Panc1 (cell line): ENCODE results near the gene ARHGEF3. TPM values are rescaled to one million over a fixed set of nuclear protein-coding genes. Genes with fewer than 3 reads are reported as not detected.

Source experiments
- ATAC-seq: fragments of 200-7000 bp; cut with Tn5 transposase; 2 replicates; pipeline ENCODE4 v1.9.1; 2020; ENCODE audit warnings: mild to moderate bottlenecking, moderate library complexity
- BruUV-seq: library from RNA; stranded (reverse); fragments of 400-500 nt; replicated peaks from 2 replicates; lab custom pipeline; 2021; lab: Mats Ljungman, UMichigan
- CTCF ChIA-PET: fragments of 300-600 bp; sonication (Branson Sonifier 250); formaldehyde crosslinking; loops from one replicate; lab custom pipeline; 2022; ENCODE audit warnings: antibody characterized with exemption; lab: Charles Lee
- POLR2A ChIA-PET: fragments of 300-600 bp; sonication (Branson Sonifier 250); formaldehyde crosslinking; loops from one replicate; lab custom pipeline; 2022; ENCODE audit warnings: antibody characterized with exemption; lab: Charles Lee
- DNase-seq: peaks from one replicate; pipeline ENCODE4 v3.0.0-alpha.2; 2010; ENCODE audit warnings: low read depth, low spot score
- H3K27ac ChIP-seq: 2 replicates; pipeline ENCODE4 v1.5.1; 2011; ENCODE audit warnings: mild to moderate bottlenecking, low read length, inconsistent platforms
- H3K27me3 ChIP-seq: fragments of 200-500 bp; sonication (Bioruptor generic); 2 replicates; pipeline ENCODE4 v1.6.0; 2014; ENCODE audit warnings: low read length, inconsistent platforms; ENCODE audit not compliant: control insufficient read depth, insufficient read depth
- H3K36me3 ChIP-seq: fragments of 200-500 bp; sonication (Bioruptor generic); 2 replicates; pipeline ENCODE4 v1.5.1; 2014; ENCODE audit warnings: inconsistent platforms, mild to moderate bottlenecking, low read length, moderate library complexity; ENCODE audit not compliant: control insufficient read depth, insufficient read depth
- H3K4me1 ChIP-seq: 2 replicates; pipeline ENCODE4 v1.5.1; 2011; ENCODE audit warnings: inconsistent platforms, mild to moderate bottlenecking, low read length, moderate library complexity; ENCODE audit not compliant: control insufficient read depth, insufficient read depth
- H3K4me3 ChIP-seq, 2 experiments: 2 replicates each; pipeline ENCODE4 v1.5.1; 2011 to 2012; ENCODE audit warnings: low read depth in 2 of 2, low read length in 2 of 2, mild to moderate bottlenecking in 2 of 2, inconsistent platforms in 1 of 2, moderate library complexity in 1 of 2
- H3K9me3 ChIP-seq: fragments of 200-500 bp; sonication (Bioruptor generic); 2 replicates; pipeline ENCODE4 v1.5.1; 2014; ENCODE audit warnings: low read depth, mild to moderate bottlenecking, inconsistent platforms, low read length, moderate library complexity; ENCODE audit not compliant: control insufficient read depth, insufficient read depth
- POLR2AphosphoS5 ChIP-seq: IDR thresholded peaks from 2 replicates; pipeline ENCODE4 v1.6.1; 2012; ENCODE audit warnings: mild to moderate bottlenecking, low read depth, low read length, moderate library complexity
- SIN3A ChIP-seq: IDR thresholded peaks from 2 replicates; pipeline ENCODE4 v1.6.1; 2012; ENCODE audit warnings: low read depth, mild to moderate bottlenecking, low read length, moderate library complexity, borderline replicate concordance; ENCODE audit not compliant: insufficient read depth
- TCF7L2 ChIP-seq: IDR thresholded peaks from 2 replicates; pipeline ENCODE4 v1.6.1; 2011; ENCODE audit warnings: mild to moderate bottlenecking, low read depth, low read length, inconsistent platforms
- in situ Hi-C: cut with HindIII; loops from 2 replicates; pipeline ENCODE4 v1.10.0; 2016; ENCODE audit warnings: low sequenced_read_pairs, low pct_unique_long_range_greater_than_20kb
- intact Hi-C: fragments of 100-400 bp; cut with micrococcal nuclease; formaldehyde crosslinking; loops from one replicate; pipeline ENCODE4 v1.10.0; 2022; ENCODE audit not compliant: unreplicated experiment
- total RNA-seq: library from RNA; stranded (reverse); gene quantifications from one replicate; pipeline ENCODE4 v1.2.1, GENCODE V29; 2021; ENCODE audit not compliant: unreplicated experiment
- TF ChIP-seq, protein P1 (sequence below): fragments of 450-650 bp; IDR thresholded peaks from 2 replicates; pipeline ENCODE4 v1.5.1; 2017; ENCODE audit warnings: mild to moderate bottlenecking
- TF ChIP-seq, protein P2 (sequence below), 2 experiments: IDR thresholded peaks; 2 replicates each; pipeline ENCODE4 v1.6.1; 2011 to 2012; ENCODE audit warnings: low read depth in 2 of 2, control low read depth in 1 of 2, low read length in 1 of 2, mild to moderate bottlenecking in 1 of 2, moderate library complexity in 1 of 2; ENCODE audit not compliant: insufficient read depth in 1 of 2

The ARHGEF3 gene
- total RNA-seq, 1 experiment from 2014 or later = 19.8 TPM

DNA sequence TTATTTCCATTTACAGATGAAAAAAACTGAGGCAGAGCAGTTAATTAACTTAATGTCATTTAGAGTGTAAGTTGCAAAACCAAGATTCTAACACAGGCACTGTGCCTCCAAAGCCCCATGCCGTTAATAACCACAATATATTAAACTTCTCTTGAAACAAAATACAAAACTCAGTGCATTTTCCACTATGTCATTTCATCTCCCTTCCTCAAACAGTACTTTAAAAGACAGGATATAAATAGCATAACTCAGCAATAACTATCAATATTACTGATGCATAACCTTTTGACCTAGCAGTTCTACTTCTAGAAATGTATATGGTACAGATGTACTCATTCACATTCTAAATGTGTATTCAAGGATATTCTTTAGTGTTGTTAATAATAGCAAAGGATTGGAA, 113.6 kb downstream of the ARHGEF3 start:
- in situ Hi-C loops (no loop called here), intact Hi-C loops (no loop called here)
- DNase-seq (no peak), ATAC-seq (no peak)
- no peaks in the 10 kb centered on the region for H3K27me3 ChIP-seq
- ChIA-PET CTCF (no interaction called here), POLR2A (no interaction called here)
- H3K9me3 ChIP-seq = no peaks in the 10 kb centered on the region
- TF ChIP-seq TCF7L2 (no peak), SIN3A (no peak)
- TF ChIP-seq, protein P1, sequence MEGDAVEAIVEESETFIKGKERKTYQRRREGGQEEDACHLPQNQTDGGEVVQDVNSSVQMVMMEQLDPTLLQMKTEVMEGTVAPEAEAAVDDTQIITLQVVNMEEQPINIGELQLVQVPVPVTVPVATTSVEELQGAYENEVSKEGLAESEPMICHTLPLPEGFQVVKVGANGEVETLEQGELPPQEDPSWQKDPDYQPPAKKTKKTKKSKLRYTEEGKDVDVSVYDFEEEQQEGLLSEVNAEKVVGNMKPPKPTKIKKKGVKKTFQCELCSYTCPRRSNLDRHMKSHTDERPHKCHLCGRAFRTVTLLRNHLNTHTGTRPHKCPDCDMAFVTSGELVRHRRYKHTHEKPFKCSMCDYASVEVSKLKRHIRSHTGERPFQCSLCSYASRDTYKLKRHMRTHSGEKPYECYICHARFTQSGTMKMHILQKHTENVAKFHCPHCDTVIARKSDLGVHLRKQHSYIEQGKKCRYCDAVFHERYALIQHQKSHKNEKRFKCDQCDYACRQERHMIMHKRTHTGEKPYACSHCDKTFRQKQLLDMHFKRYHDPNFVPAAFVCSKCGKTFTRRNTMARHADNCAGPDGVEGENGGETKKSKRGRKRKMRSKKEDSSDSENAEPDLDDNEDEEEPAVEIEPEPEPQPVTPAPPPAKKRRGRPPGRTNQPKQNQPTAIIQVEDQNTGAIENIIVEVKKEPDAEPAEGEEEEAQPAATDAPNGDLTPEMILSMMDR = no peak
- TF ChIP-seq, protein P2, sequence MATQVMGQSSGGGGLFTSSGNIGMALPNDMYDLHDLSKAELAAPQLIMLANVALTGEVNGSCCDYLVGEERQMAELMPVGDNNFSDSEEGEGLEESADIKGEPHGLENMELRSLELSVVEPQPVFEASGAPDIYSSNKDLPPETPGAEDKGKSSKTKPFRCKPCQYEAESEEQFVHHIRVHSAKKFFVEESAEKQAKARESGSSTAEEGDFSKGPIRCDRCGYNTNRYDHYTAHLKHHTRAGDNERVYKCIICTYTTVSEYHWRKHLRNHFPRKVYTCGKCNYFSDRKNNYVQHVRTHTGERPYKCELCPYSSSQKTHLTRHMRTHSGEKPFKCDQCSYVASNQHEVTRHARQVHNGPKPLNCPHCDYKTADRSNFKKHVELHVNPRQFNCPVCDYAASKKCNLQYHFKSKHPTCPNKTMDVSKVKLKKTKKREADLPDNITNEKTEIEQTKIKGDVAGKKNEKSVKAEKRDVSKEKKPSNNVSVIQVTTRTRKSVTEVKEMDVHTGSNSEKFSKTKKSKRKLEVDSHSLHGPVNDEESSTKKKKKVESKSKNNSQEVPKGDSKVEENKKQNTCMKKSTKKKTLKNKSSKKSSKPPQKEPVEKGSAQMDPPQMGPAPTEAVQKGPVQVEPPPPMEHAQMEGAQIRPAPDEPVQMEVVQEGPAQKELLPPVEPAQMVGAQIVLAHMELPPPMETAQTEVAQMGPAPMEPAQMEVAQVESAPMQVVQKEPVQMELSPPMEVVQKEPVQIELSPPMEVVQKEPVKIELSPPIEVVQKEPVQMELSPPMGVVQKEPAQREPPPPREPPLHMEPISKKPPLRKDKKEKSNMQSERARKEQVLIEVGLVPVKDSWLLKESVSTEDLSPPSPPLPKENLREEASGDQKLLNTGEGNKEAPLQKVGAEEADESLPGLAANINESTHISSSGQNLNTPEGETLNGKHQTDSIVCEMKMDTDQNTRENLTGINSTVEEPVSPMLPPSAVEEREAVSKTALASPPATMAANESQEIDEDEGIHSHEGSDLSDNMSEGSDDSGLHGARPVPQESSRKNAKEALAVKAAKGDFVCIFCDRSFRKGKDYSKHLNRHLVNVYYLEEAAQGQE (IDR thresholded peaks at IDR 0.05; ENCODE audit: insufficient read depth in 1 of 2, low read depth in 2 of 2, low read length in 1 of 2) = no peak
- no peak overlapping the region for H3K4me3 ChIP-seq
- no peaks in the 10 kb centered on the region for H3K36me3 ChIP-seq
- H3K27ac ChIP-seq = no peak overlapping the region
- BruUV-seq = no TSS peak
- H3K4me1 ChIP-seq = no peaks in the 10 kb centered on the region

DNA sequence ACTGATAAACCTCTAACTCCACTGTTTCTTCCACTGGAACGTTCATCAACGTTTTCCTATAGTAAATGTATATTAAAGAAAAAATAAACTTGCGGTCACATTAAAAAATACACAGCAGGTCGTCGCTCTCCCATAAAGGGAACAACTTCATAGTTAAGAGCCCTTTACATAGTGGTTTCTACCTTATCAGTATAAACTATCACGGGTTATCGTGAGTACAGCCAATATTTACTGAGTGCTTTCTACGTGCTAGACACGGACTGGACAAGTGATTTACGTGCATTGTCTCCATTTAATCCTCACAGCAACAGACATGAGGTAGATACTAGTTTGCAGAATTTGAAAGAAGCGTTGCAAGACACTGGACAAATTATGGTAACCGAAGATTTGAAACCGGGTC, 117.7 kb downstream of the ARHGEF3 start:
- H3K9me3 ChIP-seq = no peaks in the 10 kb centered on the region
- H3K4me3 ChIP-seq = no peak overlapping the region
- no peaks in the 10 kb centered on the region for H3K27me3 ChIP-seq
- no peak for TF ChIP-seq TCF7L2
- no peak for TF ChIP-seq POLR2AphosphoS5
- TF ChIP-seq, protein P2 (IDR thresholded peaks at IDR 0.05; ENCODE audit: insufficient read depth in 1 of 2, low read depth in 2 of 2, low read length in 1 of 2) = no peak
- TF ChIP-seq SIN3A = no peak
- TF ChIP-seq, protein P1 = no peak
- in situ Hi-C loops (no loop called here), intact Hi-C loops (no loop called here)
- no peak for ATAC-seq
- H3K27ac ChIP-seq = no peak overlapping the region
- BruUV-seq = TSS peak; percentile 79
- ChIA-PET CTCF (no interaction called here), POLR2A (no interaction called here)
- peaks cover 5% of the 10 kb centered on the region for H3K36me3 ChIP-seq
- DNase-seq = no peak
- H3K4me1 ChIP-seq = no peaks in the 10 kb centered on the region; the same call in 1 of the 2 replicates
